GM23338 (cell line): ENCODE data around the gene ASCL5. TPM values are rescaled to one million over a fixed set of nuclear protein-coding genes. Genes with fewer than 3 reads are reported as not detected.

Source experiments
- ATAC-seq: fragments of 200-7000 bp; cut with Tn5 transposase; 3 replicates; pipeline ENCODE4 v1.9.1; 2020
- DNase-seq: peaks from one replicate; pipeline ENCODE4 v3.0.0-alpha.2; 2015; ENCODE audit warnings: low spot score
- H2AFZ ChIP-seq: fragments of 200-600 bp; sonication (generic); 2 replicates; pipeline ENCODE4 v1.8.0; 2016; ENCODE audit warnings: antibody characterized with exemption, mild to moderate bottlenecking, moderate library complexity
- H3F3A ChIP-seq: fragments of 200-600 bp; sonication (generic); replicated peaks from 2 replicates; pipeline ENCODE4 v1.8.0; 2017; ENCODE audit warnings: antibody characterized with exemption, mixed run types, low read depth
- H3K27ac ChIP-seq: fragments of 200-600 bp; sonication (generic); 2 replicates; pipeline ENCODE4 v1.6.1; 2016; ENCODE audit warnings: low read depth
- H3K27me3 ChIP-seq: fragments of 200-600 bp; sonication (generic); 2 replicates; pipeline ENCODE4 v1.8.0; 2016; ENCODE audit warnings: mild to moderate bottlenecking, mixed run types, moderate library complexity; ENCODE audit not compliant: insufficient read depth
- H3K36me3 ChIP-seq: fragments of 200-600 bp; sonication (generic); 2 replicates; pipeline ENCODE4 v1.8.0; 2016; ENCODE audit warnings: mild to moderate bottlenecking; ENCODE audit not compliant: insufficient read depth
- H3K4me1 ChIP-seq: fragments of 200-600 bp; sonication (generic); 2 replicates; pipeline ENCODE4 v1.8.0; 2016; ENCODE audit warnings: mild to moderate bottlenecking, moderate library complexity; ENCODE audit not compliant: insufficient read depth
- H3K4me2 ChIP-seq: fragments of 200-600 bp; sonication (generic); 2 replicates; pipeline ENCODE4 v1.7.1; 2017; ENCODE audit warnings: mixed run types
- H3K4me3 ChIP-seq: fragments of 200-600 bp; sonication (generic); 2 replicates; pipeline ENCODE4 v1.6.1; 2016; ENCODE audit warnings: mixed run types
- H3K79me2 ChIP-seq: fragments of 200-600 bp; sonication (generic); replicated peaks from 2 replicates; pipeline ENCODE4 v1.8.0; 2017; ENCODE audit warnings: mild to moderate bottlenecking; ENCODE audit not compliant: insufficient read depth
- H3K9me2 ChIP-seq: fragments of 200-600 bp; sonication (generic); 2 replicates; pipeline ENCODE4 v1.8.0; 2017; ENCODE audit not compliant: insufficient read depth
- H4K20me1 ChIP-seq: fragments of 200-600 bp; sonication (generic); replicated peaks from 2 replicates; pipeline ENCODE4 v1.8.0; 2017; ENCODE audit warnings: mild to moderate bottlenecking; ENCODE audit not compliant: insufficient read depth
- H3K27ac Mint-ChIP-seq: 2 replicates; pipeline ENCODE4 v1.8.0; 2020; ENCODE audit warnings: inconsistent platforms, mild to moderate bottlenecking, moderate library complexity, mixed read lengths
- H3K27me3 Mint-ChIP-seq: 3 replicates; pipeline ENCODE4 v1.8.0; 2022; ENCODE audit warnings: low read depth, mild to moderate bottlenecking, moderate library complexity, mixed read lengths, inconsistent platforms; ENCODE audit not compliant: insufficient read depth, poor library complexity
- H3K36me3 Mint-ChIP-seq: 3 replicates; pipeline ENCODE4 v1.8.0; 2021; ENCODE audit warnings: low read depth, mild to moderate bottlenecking, inconsistent platforms, moderate library complexity, mixed read lengths
- H3K4me1 Mint-ChIP-seq: 3 replicates; pipeline ENCODE4 v1.8.0; 2020; ENCODE audit warnings: mild to moderate bottlenecking, inconsistent platforms, mixed read lengths
- H3K4me3 Mint-ChIP-seq: 3 replicates; pipeline ENCODE4 v1.8.0; 2021; ENCODE audit warnings: moderate library complexity, mild to moderate bottlenecking, inconsistent platforms, mixed read lengths
- H3K9me3 Mint-ChIP-seq: 3 replicates; pipeline ENCODE4 v1.8.0; 2020; ENCODE audit warnings: moderate library complexity, mild to moderate bottlenecking, inconsistent platforms, mixed read lengths
- CREB1 ChIP-seq: fragments of 250-450 bp; sonication (Bioruptor Pico); IDR thresholded peaks from 2 replicates; pipeline ENCODE4 v1.5.0; 2020; ENCODE audit warnings: low read depth, mild to moderate bottlenecking, moderate library complexity
- CTCF ChIP-seq, 2 experiments: fragments of 200-600 bp in 1 of 2; sonication (generic) in 1 of 2; conservative IDR thresholded peaks; 2 replicates each; pipeline versions ENCODE4 v1.5.1 to v1.6.1; 2016 to 2017; ENCODE audit warnings: antibody characterized with exemption in 2 of 2, low read depth in 2 of 2, mild to moderate bottlenecking in 2 of 2, moderate library complexity in 1 of 2
- EZH2 ChIP-seq: fragments of 200-600 bp; sonication (generic); IDR thresholded peaks from one replicate; pipeline ENCODE4 v1.8.0; 2017; ENCODE audit warnings: antibody characterized with exemption, mild to moderate bottlenecking, low read depth; ENCODE audit not compliant: unreplicated experiment
- EZH2phosphoT487 ChIP-seq: fragments of 200-600 bp; sonication (generic); IDR thresholded peaks from one replicate; pipeline ENCODE4 v1.8.1; 2018; ENCODE audit warnings: antibody characterized with exemption; ENCODE audit not compliant: unreplicated experiment
- NANOG ChIP-seq: IDR thresholded peaks from 2 replicates; pipeline ENCODE4 v1.6.1; 2016; ENCODE audit warnings: antibody characterized with exemption, borderline replicate concordance
- POLR2AphosphoS5 ChIP-seq: IDR thresholded peaks from 2 replicates; pipeline ENCODE4 v1.6.1; 2016; ENCODE audit warnings: antibody characterized with exemption, low read depth
- REST ChIP-seq: IDR thresholded peaks from one replicate; pipeline ENCODE4 v1.6.1; 2018; ENCODE audit warnings: antibody characterized with exemption; ENCODE audit not compliant: unreplicated experiment
- STAT1 ChIP-seq: IDR thresholded peaks from one replicate; pipeline ENCODE4 v1.6.1; 2016; ENCODE audit warnings: antibody characterized with exemption; ENCODE audit not compliant: unreplicated experiment
- ZNF114 ChIP-seq: fragments of 250-450 bp; sonication (Bioruptor Pico); IDR thresholded peaks from 2 replicates; pipeline ENCODE4 v1.5.0; 2020; ENCODE audit warnings: mild to moderate bottlenecking, moderate library complexity
- polyA plus RNA-seq: library from polyadenylated mRNA; unstranded; fragments of >200 nt; fragmentation: Nextera tagmentation; extraction: Ambion mirVana; gene quantifications from 2 replicates; pipeline ENCODE4 v1.2.1, GENCODE V29; 2016
- total RNA-seq: library from RNA; depleted of rRNA; stranded (reverse); fragments of >200 nt; shearing (Covaris generic); gene quantifications from 2 replicates; pipeline ENCODE4 v1.2.3, GENCODE V29; 2014
- TF ChIP-seq, protein P1 (sequence below): IDR thresholded peaks from 2 replicates; pipeline ENCODE4 v1.6.1; 2016; ENCODE audit warnings: antibody characterized with exemption

The ASCL5 gene
- total and polyA plus RNA-seq, 2 experiments from 2014 or later, result not detected

DNA sequence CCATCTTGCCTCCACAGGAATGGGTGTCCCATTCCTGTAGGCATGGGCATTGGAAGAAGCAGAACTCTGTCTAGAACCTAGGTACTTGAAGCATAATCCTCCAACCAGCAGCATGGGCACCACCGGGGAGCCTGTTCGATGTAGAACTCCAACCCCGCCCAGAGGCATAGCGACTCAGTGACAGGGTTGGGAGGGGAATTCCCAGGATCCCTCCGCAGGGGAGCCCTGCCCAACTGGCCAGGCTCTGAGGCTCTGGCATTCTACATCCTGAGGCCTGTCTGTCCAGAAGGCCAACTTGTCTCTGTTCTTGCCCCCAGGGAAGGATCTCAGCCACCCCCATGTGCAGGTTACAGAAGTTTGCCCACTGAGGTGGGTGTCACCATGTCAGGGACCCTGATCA lies 53.0 kb downstream of the ASCL5 start (continued):
- TF ChIP-seq REST (no peak), CTCF (conservative IDR thresholded peaks at IDR 0.05; ENCODE audit: low read depth in 2 of 2) (no peak), EZH2phosphoT487 (no peak)

- Mint-ChIP-seq H3K4me3 (no peak overlapping the region), H3K9me3 (no peaks in the 10 kb centered on the region), H3K4me1 (peaks cover 5% of the 10 kb centered on the region; the same call in 2 of the 3 replicates), H3K27me3 (peaks cover 7% of the 10 kb centered on the region), H3K27ac (no peak overlapping the region), H3K36me3 (no peaks in the 10 kb centered on the region)
- Histone ChIP-seq H3K9me2 (no peaks in the 10 kb centered on the region), H3F3A (no peaks in the 10 kb centered on the region), H2AFZ (no peak overlapping the region), H3K4me1 (no peaks in the 10 kb centered on the region), H3K4me2 (no peak overlapping the region), H3K27ac (no peak overlapping the region), H4K20me1 (no peaks in the 10 kb centered on the region), H3K4me3 (no peak overlapping the region), H3K79me2 (no peaks in the 10 kb centered on the region), H3K36me3 (no peaks in the 10 kb centered on the region), H3K27me3 (no peaks in the 10 kb centered on the region)
- ATAC-seq, result no peak
- DNase-seq, result no peak
- TF ChIP-seq EZH2phosphoT487 (no peak), CREB1 (no peak)
- TF ChIP-seq, protein P1, sequence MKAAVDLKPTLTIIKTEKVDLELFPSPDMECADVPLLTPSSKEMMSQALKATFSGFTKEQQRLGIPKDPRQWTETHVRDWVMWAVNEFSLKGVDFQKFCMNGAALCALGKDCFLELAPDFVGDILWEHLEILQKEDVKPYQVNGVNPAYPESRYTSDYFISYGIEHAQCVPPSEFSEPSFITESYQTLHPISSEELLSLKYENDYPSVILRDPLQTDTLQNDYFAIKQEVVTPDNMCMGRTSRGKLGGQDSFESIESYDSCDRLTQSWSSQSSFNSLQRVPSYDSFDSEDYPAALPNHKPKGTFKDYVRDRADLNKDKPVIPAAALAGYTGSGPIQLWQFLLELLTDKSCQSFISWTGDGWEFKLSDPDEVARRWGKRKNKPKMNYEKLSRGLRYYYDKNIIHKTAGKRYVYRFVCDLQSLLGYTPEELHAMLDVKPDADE, result no peak
Measured at GRCh38 chr1:201072922-201073321, 54.1 kb downstream of the ASCL5 start.

- no peak overlapping the region for H3K27ac ChIP-seq
- no peaks in the 10 kb centered on the region for H3K36me3 ChIP-seq
- H3K9me2 ChIP-seq, result no peaks in the 10 kb centered on the region
- Mint-ChIP-seq H3K36me3 (no peaks in the 10 kb centered on the region), H3K4me1 (peaks cover 5% of the 10 kb centered on the region; the same call in 2 of the 3 replicates), H3K27ac (no peak overlapping the region), H3K9me3 (no peaks in the 10 kb centered on the region), H3K27me3 (peaks cover 7% of the 10 kb centered on the region), H3K4me3 (no peak overlapping the region)
- no peaks in the 10 kb centered on the region for H3K27me3 ChIP-seq
- H4K20me1 ChIP-seq, result no peaks in the 10 kb centered on the region
- H3K4me1 ChIP-seq, result no peaks in the 10 kb centered on the region
- no peak overlapping the region for H2AFZ ChIP-seq
- H3K4me2 ChIP-seq, result no peak overlapping the region
- no peak for ATAC-seq
- H3K4me3 ChIP-seq, result no peak overlapping the region
- no peak for DNase-seq
- H3K79me2 ChIP-seq, result no peaks in the 10 kb centered on the region
- H3F3A ChIP-seq, result no peaks in the 10 kb centered on the region
- TF ChIP-seq ZNF114 (CRISPR knock-in tag) (no peak), NANOG (no peak), EZH2phosphoT487 (no peak), EZH2 (no peak), REST (no peak), STAT1 (no peak), POLR2AphosphoS5 (no peak)
- TF ChIP-seq, protein P1, result no peak
Measured at GRCh38 chr1:201072149-201072548, 54.8 kb downstream of the ASCL5 start.
